KOPT-K1 (cell line): ENCODE results near the gene CDH18.
"Not testable (repeated sequence)": the region's sequence is repeated elsewhere in the genome, so short reads cannot be mapped to it uniquely, and the experiment has no call there.

ENCODE experiments used
- H3K27ac ChIP-seq: fragments of 200-600 bp; sonication (generic); 2 replicates; pipeline ENCODE4 v1.5.1; 2016; ENCODE audit warnings: antibody characterized with exemption, mild to moderate bottlenecking, low read depth, low read length; ENCODE audit not compliant: poor library complexity, severe bottlenecking
- H3K36me3 ChIP-seq: fragments of 200-600 bp; sonication (generic); 2 replicates; pipeline ENCODE4 v1.5.1; 2017; ENCODE audit warnings: antibody characterized with exemption, mild to moderate bottlenecking, low read length, moderate library complexity; ENCODE audit not compliant: insufficient read depth
- H3K9me3 ChIP-seq: fragments of 200-600 bp; sonication (generic); 2 replicates; pipeline ENCODE4 v1.5.1; 2017; ENCODE audit warnings: antibody characterized with exemption, low read length, mild to moderate bottlenecking; ENCODE audit not compliant: insufficient read depth, poor library complexity, severe bottlenecking

Gene CDH18

DNA sequence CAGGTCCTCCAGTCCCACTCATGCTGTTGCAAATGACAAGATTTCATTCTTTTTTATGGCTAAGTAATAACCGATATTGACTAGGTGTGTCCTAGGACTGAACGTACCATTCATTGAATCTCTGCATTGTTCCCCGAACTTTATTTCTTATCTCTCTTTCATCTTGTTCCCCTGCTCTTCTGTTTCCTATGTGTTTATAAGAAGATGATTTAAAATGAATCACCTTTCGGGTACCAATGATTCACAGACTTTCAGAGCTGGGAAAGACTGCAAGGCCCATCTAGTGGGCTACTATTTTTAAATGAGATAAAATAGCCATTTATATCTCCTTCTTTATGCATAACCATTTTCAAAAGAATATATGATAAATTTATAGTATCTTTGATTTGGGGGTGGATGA is 133.0 kb downstream of the CDH18 start:
- H3K27ac ChIP-seq, result no peak overlapping the region
- H3K9me3 ChIP-seq, result no peaks in the 10 kb centered on the region
- no peaks in the 10 kb centered on the region for H3K36me3 ChIP-seq

DNA sequence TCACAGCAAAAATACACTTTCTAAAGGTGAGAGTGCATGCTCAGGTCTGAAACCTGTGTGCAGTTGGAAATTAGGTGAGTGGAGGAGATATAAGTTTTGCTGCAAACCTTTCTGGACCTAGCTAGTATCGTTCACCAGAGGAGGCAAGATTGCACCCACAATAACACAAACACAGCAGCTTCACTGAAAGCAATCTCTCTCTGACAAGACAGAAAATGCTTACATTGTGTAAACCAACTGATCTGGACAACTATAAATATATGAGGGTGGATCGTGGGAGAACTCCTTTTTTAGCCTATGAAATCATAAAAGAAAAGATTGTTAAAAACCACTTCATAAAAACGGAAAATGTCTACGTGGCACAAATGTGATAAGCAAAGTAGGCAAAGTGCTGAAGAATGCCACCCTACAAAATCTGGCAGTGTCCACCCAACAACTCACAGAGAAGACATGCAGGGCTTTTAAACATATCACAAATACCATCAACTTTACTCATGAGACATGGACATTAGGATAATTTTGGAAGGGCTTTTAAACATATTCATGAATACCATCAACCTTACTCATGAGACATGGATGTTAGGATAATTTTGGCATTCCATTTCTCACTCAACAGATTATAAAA is 134.3 kb downstream of the CDH18 start:
- H3K27ac ChIP-seq, result no peak overlapping the region
- H3K36me3 ChIP-seq, result no peaks in the 10 kb centered on the region
- H3K9me3 ChIP-seq, result no peaks in the 10 kb centered on the region

GRCh38 chr5:19837536-19838174 is 150.3 kb downstream of the CDH18 start:
- no peak overlapping the region for H3K27ac ChIP-seq
- no peaks in the 10 kb centered on the region for H3K36me3 ChIP-seq
- no peaks in the 10 kb centered on the region for H3K9me3 ChIP-seq

- no peaks in the 10 kb centered on the region for H3K9me3 ChIP-seq
- no peak overlapping the region for H3K27ac ChIP-seq
- H3K36me3 ChIP-seq, result no peaks in the 10 kb centered on the region
These were observed 152.6 kb downstream of the CDH18 start for GRCh38 chr5:19835442-19835841.

- not testable (repeated sequence) for H3K27ac ChIP-seq
These were observed 175.3 kb downstream of the CDH18 start for GRCh38 chr5:19812720-19813119.

GRCh38 chr5:19806756-19807155 is 181.2 kb downstream of the CDH18 start:
- Histone ChIP-seq H3K9me3 (no peaks in the 10 kb centered on the region), H3K27ac (no peak overlapping the region), H3K36me3 (no peaks in the 10 kb centered on the region)

More at GRCh38 chr5:19812720-19813119, 175.3 kb downstream of the CDH18 start:
- H3K9me3 ChIP-seq, H3K36me3 ChIP-seq: not testable (repeated sequence)

- no peaks in the 10 kb centered on the region for H3K9me3 ChIP-seq
- no peak overlapping the region for H3K27ac ChIP-seq
These were observed 185.3 kb downstream of the CDH18 start for GRCh38 chr5:19802686-19803085.

DNA sequence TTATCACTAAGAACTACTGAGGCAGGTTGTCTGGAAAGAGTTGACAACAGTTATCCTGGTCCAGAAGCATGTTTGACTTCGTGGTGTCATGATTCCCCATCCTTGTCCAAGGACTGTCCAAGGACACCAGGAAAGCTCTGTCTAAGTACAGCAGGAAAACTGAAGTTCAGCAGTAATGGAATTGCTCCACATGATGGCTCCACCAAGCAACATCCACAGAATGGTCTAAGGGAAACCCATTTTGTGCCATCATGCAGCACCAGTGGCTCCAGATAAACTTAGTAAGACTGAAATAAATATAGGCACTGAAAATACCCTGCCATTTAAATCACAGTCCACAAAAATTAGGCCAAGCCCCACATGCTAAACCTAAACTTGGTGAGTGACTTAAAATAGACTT is 192.8 kb downstream of the CDH18 start:
- Histone ChIP-seq H3K27ac (no peak overlapping the region), H3K9me3 (no peaks in the 10 kb centered on the region), H3K36me3 (no peaks in the 10 kb centered on the region)

More at GRCh38 chr5:19802686-19803085, 185.3 kb downstream of the CDH18 start:
- no peaks in the 10 kb centered on the region for H3K36me3 ChIP-seq

DNA sequence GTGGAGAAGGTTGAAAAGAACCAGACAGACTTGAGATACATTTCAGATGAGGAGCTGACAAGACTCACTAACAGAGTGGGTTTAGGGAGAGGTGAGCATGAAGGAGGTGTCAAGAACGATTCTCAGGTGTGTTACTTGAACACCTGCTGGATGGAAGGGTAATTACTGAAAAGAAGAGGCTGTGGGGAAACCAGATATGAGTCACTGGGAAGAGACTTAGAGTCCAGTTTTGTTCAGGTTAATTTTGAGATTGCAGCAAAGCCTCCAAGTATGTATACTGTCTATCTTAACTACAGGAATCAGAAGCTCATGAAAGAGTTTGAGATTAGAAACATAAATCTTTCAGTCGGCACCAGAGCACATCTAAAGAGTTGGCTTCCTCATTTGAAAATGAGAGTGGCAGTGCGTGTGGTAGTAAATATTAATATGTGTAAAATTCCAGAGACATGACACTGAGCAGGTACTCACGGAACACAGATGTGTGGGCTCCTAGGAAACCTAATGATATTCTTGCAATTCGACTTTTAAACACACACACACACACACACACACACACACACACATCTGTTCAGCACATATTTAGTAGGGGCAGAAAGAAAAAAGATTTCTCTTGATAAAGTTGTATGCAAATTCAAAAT is 197.1 kb downstream of the CDH18 start:
- Histone ChIP-seq H3K9me3 (no peaks in the 10 kb centered on the region), H3K27ac (no peak overlapping the region), H3K36me3 (no peaks in the 10 kb centered on the region)

DNA sequence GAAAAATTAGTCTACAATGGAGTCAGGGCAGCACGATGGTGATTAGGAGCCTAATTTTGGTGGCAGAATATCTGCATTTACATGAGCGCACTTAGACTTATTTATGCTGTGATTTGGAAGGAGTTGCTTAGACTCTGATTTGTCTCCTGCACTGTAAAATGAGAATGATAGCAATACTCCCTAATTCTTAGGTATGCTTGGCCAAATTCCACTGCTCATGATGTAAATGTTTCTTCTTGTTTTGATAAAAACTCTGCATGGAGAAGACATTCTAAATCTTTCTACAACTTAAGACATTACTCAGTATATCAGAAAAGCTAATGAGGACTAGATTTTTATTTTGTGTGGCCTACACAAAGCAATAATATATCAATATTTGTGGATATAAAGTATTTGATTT is 205.4 kb downstream of the CDH18 start:
- H3K9me3 ChIP-seq, result no peaks in the 10 kb centered on the region
- no peak overlapping the region for H3K27ac ChIP-seq
- no peaks in the 10 kb centered on the region for H3K36me3 ChIP-seq

DNA sequence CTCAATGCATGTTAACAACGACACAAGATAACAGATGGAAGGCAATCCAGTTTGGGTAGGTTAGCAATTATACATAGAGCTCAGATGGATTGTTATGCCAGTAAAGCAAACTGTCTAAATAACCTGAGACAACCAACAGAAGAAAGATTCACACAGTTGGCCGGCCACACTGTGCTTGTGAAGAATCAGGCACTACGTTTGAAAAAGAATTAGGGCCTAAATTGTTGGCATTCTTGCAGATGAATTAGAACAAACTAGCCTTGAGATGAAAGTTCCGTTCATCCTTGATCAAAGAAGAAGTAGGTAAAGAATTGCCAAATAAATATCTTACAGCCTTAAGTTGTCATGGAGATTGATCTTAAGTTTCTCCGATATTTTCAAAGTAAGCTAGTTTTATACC is 210.6 kb downstream of the CDH18 start:
- H3K27ac ChIP-seq, result no peak overlapping the region
- no peaks in the 10 kb centered on the region for H3K9me3 ChIP-seq
- H3K36me3 ChIP-seq, result no peaks in the 10 kb centered on the region

GRCh38 chr5:19776886-19777285 is 211.1 kb downstream of the CDH18 start:
- not testable (repeated sequence) for H3K27ac ChIP-seq, H3K36me3 ChIP-seq, H3K9me3 ChIP-seq

DNA sequence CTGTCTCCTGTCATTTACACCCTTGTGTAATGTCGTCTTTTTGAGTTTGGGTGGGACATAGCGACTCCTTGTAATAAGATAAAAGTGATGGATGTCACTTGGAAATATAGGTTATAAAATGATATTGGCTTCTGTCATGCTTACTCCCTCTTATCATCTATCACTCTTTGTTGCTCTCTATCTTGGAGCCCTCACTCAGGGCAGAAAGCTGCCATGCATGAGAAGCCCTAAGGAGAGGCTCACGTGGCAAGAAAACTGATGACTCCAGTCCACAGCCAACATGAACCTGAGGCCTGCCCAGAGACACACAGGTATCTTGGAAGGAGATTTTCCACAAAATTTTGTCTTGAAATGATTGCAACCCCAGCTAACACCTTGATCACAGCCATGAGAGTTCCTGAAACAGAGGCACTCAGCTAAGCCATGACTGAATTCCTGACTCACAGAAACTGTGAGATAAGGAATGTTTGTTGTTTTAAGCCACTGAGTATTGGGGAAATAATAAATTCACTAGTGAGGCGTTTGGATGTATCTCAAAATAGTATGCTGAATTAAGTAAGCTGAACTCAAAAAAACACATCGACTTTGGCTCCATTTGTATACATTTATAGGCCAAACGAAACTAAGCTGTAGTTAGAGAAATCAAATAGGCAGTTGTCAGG is 216.7 kb downstream of the CDH18 start:
- H3K27ac ChIP-seq, result no peak overlapping the region
- no peaks in the 10 kb centered on the region for H3K9me3 ChIP-seq
- no peaks in the 10 kb centered on the region for H3K36me3 ChIP-seq

DNA sequence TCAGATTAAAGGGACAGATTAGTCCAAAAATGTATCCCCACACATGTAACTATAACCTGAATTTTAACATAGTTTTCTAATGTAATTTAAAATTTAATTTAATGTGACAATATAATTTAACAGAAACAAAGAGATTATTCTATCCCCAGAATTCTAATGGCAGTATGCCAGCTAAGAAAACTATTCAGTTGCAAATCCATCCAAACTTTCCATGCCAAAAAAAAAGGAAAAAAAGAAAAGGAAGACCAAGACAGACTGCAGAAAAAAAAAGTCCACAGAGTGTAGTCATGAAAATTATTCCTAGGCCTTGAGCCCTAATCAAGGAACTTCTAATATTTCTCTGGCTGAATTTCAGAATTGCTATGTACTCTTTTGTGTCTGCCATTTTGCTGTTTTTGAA is 217.6 kb downstream of the CDH18 start:
- Histone ChIP-seq H3K27ac (no peak overlapping the region), H3K36me3 (no peaks in the 10 kb centered on the region), H3K9me3 (no peaks in the 10 kb centered on the region)

DNA sequence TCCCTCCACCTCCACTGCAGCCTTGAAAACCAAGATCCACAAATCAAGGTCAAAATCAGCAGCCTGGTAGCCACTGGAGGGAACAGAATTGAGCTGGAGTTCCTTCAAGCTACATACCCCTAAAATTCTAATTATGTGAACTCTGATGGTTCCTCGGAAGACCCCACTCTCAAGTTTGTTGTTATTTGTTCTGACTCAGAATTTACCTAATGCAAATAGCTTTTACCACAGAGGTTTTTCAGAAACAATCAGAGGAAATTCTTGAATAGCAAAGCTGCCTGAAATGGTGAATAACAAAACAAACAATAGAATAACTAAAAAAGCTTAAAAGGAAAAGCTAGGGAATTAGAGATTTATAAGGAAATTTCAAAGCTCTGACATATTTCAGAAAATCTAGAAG is 220.0 kb downstream of the CDH18 start:
- H3K9me3 ChIP-seq, result no peaks in the 10 kb centered on the region
- H3K27ac ChIP-seq, result no peak overlapping the region
- H3K36me3 ChIP-seq, result no peaks in the 10 kb centered on the region
